HEK293 (cell line): ENCODE results near the gene CENPH.

Experiments used
- CTCF ChIA-PET: fragments of 350-600 bp; formaldehyde crosslinking; extraction: SDS; loops from one replicate; lab custom pipeline; 2021; ENCODE audit warnings: antibody characterized with exemption; lab: Yijun Ruan, JAX
- POLR2A ChIA-PET: fragments of 300-600 bp; formaldehyde crosslinking; extraction: SDS; loops from one replicate; lab custom pipeline; 2020; ENCODE audit warnings: antibody characterized with exemption, inconsistent platforms; lab: Yijun Ruan, JAX
- H3K27ac ChIP-seq: fragments of 200-500 bp; sonication (Bioruptor generic); 2 replicates; pipeline ENCODE4 v1.5.1; 2014; ENCODE audit warnings: low read depth, low read length, control low read depth, inconsistent platforms; ENCODE audit errors: extremely low read depth
- H3K36me3 ChIP-seq, 2 experiments: fragments of 200-500 bp in 1 of 2; sonication (Bioruptor generic) in 1 of 2; 1 replicate in 1 of 2; 2 replicates in 1 of 2; pipeline ENCODE4 v1.5.1; 2014 to 2017; ENCODE audit warnings: inconsistent platforms in 2 of 2, low read length in 2 of 2; ENCODE audit not compliant: control insufficient read depth in 2 of 2, insufficient read depth in 1 of 2
- H3K4me1 ChIP-seq: fragments of 200-500 bp; sonication (Bioruptor generic); 2 replicates; pipeline ENCODE4 v1.5.1; 2014; ENCODE audit warnings: mild to moderate bottlenecking, low read length, inconsistent platforms; ENCODE audit not compliant: control insufficient read depth, insufficient read depth
- H3K4me3 ChIP-seq: 2 replicates; pipeline ENCODE4 v1.5.1; 2011; ENCODE audit warnings: low read depth, mild to moderate bottlenecking, control low read depth, low read length, moderate library complexity
- H3K9me3 ChIP-seq: fragments of 200-500 bp; sonication (Bioruptor generic); 2 replicates; pipeline ENCODE4 v1.5.1; 2014; ENCODE audit warnings: low read depth, low read length, inconsistent platforms; ENCODE audit not compliant: control insufficient read depth, insufficient read depth
- GLIS1 ChIP-seq: fragments of 450-650 bp; formaldehyde crosslinking; IDR thresholded peaks from 2 replicates; pipeline ENCODE4 v1.5.1; 2016; ENCODE audit warnings: missing biosample characterization, missing genetic modification characterization
- KLF16 ChIP-seq: fragments of 450-650 bp; formaldehyde crosslinking; IDR thresholded peaks from 2 replicates; pipeline ENCODE4 v1.5.1; 2017; ENCODE audit warnings: missing biosample characterization, missing genetic modification characterization
- WT1 ChIP-seq: fragments of 450-650 bp; formaldehyde crosslinking; IDR thresholded peaks from 2 replicates; pipeline ENCODE4 v1.5.1; 2016; ENCODE audit warnings: missing biosample characterization, missing genetic modification characterization
- ZNF138 ChIP-seq: fragments of 450-650 bp; formaldehyde crosslinking; IDR thresholded peaks from 2 replicates; pipeline ENCODE4 v1.5.1; 2016; ENCODE audit warnings: missing biosample characterization, missing genetic modification characterization, borderline replicate concordance
- ZNF335 ChIP-seq: fragments of 450-650 bp; formaldehyde crosslinking; conservative IDR thresholded peaks from 2 replicates; pipeline ENCODE4 v1.5.1; 2016; ENCODE audit warnings: missing biosample characterization, missing genetic modification characterization
- ZNF391 ChIP-seq: fragments of 450-650 bp; formaldehyde crosslinking; IDR thresholded peaks from 2 replicates; pipeline ENCODE4 v1.5.1; 2016; ENCODE audit warnings: low read depth, missing biosample characterization, missing genetic modification characterization, borderline replicate concordance
- ZNF501 ChIP-seq: fragments of 450-650 bp; formaldehyde crosslinking; IDR thresholded peaks from 2 replicates; pipeline ENCODE4 v1.5.1; 2016; ENCODE audit warnings: missing biosample characterization, missing genetic modification characterization
- ZNF530 ChIP-seq: fragments of 450-650 bp; formaldehyde crosslinking; IDR thresholded peaks from 2 replicates; pipeline ENCODE4 v1.5.1; 2016; ENCODE audit warnings: low read depth, missing biosample characterization, missing genetic modification characterization
- ZNF555 ChIP-seq: fragments of 450-650 bp; formaldehyde crosslinking; conservative IDR thresholded peaks from 2 replicates; pipeline ENCODE4 v1.5.1; 2017; ENCODE audit warnings: missing biosample characterization, mild to moderate bottlenecking, missing genetic modification characterization, inconsistent platforms
- TF ChIP-seq, protein P1 (sequence below): fragments of 450-650 bp; formaldehyde crosslinking; conservative IDR thresholded peaks from 2 replicates; pipeline ENCODE4 v1.5.1; 2016; ENCODE audit warnings: low read depth, missing biosample characterization, missing genetic modification characterization
- TF ChIP-seq, protein P2 (sequence below): fragments of 450-650 bp; formaldehyde crosslinking; IDR thresholded peaks from 2 replicates; pipeline ENCODE4 v1.5.1; 2017; ENCODE audit warnings: missing biosample characterization, missing genetic modification characterization
- TF ChIP-seq, protein P3 (sequence below): fragments of 450-650 bp; formaldehyde crosslinking; IDR thresholded peaks from 2 replicates; pipeline ENCODE4 v1.5.1; 2017; ENCODE audit warnings: missing biosample characterization, missing genetic modification characterization
- TF ChIP-seq, protein P4 (sequence below): fragments of 450-650 bp; formaldehyde crosslinking; optimal IDR thresholded peaks from 2 replicates; pipeline ENCODE3; 2016; ENCODE audit warnings: missing biosample characterization, mild to moderate bottlenecking, missing genetic modification characterization

Gene CENPH

DNA sequence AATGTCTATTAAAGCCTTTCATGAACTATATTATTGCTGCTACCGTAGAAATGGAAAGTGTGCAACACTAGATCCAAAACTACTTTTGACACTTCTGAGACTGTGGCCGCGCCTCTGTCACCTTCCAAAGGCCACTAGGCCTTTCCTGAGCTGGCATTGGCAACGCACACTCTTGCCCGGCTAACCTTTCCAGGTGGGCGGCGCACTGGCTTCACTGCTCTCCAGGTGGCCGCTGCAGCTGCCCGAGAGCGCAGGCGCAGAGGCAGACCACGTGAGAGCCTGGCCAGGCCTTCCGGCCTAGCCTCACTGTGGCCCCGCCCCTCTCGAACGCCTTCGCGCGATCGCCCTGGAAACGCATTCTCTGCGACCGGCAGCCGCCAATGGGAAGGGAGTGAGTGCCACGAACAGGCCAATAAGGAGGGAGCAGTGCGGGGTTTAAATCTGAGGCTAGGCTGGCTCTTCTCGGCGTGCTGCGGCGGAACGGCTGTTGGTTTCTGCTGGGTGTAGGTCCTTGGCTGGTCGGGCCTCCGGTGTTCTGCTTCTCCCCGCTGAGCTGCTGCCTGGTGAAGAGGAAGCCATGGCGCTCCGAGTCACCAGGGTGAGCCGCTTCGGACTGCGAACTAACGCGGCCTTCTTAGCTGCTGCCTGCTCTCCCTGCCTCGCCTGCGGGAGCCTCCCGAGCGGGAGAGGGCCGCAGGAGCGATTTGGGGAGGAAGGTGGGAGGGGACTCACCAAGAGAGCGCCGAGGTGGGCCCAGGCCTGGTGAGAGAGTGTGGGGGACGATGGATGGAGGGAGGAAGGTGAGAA is 22.5 kb upstream of the CENPH start, which contains the start of gene CCNB1 (continued):
- TF ChIP-seq, protein P1, sequence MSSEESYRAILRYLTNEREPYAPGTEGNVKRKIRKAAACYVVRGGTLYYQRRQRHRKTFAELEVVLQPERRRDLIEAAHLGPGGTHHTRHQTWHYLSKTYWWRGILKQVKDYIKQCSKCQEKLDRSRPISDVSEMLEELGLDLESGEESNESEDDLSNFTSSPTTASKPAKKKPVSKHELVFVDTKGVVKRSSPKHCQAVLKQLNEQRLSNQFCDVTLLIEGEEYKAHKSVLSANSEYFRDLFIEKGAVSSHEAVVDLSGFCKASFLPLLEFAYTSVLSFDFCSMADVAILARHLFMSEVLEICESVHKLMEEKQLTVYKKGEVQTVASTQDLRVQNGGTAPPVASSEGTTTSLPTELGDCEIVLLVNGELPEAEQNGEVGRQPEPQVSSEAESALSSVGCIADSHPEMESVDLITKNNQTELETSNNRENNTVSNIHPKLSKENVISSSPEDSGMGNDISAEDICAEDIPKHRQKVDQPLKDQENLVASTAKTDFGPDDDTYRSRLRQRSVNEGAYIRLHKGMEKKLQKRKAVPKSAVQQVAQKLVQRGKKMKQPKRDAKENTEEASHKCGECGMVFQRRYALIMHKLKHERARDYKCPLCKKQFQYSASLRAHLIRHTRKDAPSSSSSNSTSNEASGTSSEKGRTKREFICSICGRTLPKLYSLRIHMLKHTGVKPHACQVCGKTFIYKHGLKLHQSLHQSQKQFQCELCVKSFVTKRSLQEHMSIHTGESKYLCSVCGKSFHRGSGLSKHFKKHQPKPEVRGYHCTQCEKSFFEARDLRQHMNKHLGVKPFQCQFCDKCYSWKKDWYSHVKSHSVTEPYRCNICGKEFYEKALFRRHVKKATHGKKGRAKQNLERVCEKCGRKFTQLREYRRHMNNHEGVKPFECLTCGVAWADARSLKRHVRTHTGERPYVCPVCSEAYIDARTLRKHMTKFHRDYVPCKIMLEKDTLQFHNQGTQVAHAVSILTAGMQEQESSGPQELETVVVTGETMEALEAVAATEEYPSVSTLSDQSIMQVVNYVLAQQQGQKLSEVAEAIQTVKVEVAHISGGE (tag by site-specific recombination): no peak; the same call in 1 of the 2 replicates
- TF ChIP-seq ZNF138 (tag by site-specific recombination) (no peak), GLIS1 (peak; percentile 76), KLF16 (tag by site-specific recombination) (0 out of 2 replicates have a peak, but pooled peaks have one; percentile 18), ZNF530 (tag by site-specific recombination) (no peak)
- TF ChIP-seq, protein P2, sequence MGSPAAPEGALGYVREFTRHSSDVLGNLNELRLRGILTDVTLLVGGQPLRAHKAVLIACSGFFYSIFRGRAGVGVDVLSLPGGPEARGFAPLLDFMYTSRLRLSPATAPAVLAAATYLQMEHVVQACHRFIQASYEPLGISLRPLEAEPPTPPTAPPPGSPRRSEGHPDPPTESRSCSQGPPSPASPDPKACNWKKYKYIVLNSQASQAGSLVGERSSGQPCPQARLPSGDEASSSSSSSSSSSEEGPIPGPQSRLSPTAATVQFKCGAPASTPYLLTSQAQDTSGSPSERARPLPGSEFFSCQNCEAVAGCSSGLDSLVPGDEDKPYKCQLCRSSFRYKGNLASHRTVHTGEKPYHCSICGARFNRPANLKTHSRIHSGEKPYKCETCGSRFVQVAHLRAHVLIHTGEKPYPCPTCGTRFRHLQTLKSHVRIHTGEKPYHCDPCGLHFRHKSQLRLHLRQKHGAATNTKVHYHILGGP: no peak
- TF ChIP-seq, protein P3, sequence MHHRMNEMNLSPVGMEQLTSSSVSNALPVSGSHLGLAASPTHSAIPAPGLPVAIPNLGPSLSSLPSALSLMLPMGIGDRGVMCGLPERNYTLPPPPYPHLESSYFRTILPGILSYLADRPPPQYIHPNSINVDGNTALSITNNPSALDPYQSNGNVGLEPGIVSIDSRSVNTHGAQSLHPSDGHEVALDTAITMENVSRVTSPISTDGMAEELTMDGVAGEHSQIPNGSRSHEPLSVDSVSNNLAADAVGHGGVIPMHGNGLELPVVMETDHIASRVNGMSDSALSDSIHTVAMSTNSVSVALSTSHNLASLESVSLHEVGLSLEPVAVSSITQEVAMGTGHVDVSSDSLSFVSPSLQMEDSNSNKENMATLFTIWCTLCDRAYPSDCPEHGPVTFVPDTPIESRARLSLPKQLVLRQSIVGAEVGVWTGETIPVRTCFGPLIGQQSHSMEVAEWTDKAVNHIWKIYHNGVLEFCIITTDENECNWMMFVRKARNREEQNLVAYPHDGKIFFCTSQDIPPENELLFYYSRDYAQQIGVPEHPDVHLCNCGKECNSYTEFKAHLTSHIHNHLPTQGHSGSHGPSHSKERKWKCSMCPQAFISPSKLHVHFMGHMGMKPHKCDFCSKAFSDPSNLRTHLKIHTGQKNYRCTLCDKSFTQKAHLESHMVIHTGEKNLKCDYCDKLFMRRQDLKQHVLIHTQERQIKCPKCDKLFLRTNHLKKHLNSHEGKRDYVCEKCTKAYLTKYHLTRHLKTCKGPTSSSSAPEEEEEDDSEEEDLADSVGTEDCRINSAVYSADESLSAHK (tag by site-specific recombination): no peak

DNA sequence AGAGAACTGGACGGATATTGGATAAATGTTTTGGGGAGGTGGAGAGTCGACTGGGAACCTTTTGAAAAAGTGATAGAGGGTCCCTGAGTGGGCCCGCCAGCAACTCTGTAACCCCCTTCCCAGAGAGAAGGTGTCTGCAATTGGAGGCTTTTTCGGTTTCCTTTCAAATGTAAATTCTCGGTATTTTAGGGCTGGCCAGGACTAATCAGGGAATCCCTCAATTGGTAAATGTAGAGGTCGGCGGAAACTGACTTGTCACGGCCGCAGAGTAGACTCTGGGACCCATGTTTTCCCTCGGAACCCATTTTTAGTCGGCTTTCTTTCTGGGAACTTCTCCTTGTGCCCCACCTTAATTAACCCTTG is 21.9 kb upstream of the CENPH start:
- CTCF ChIA-PET: no interaction called here
- Histone ChIP-seq H3K27ac (peak overlapping the region; percentile 81), H3K4me1 (peaks cover 2% of the 10 kb centered on the region; the same call in 1 of the 2 replicates), H3K36me3 (peaks cover 32 to 48% of the 10 kb centered on the region in 2 experiments), H3K9me3 (no peaks in the 10 kb centered on the region), H3K4me3 (peak overlapping the region; percentile 99)
- 0 out of 2 replicates have a peak, but pooled peaks have one; percentile 1 for TF ChIP-seq ZNF391 (tag by site-specific recombination)
- peak; percentile 22 for TF ChIP-seq ZNF335 (tag by site-specific recombination)
- peak; percentile 8; the same call in 1 of the 2 replicates for TF ChIP-seq WT1
- TF ChIP-seq, protein P1 (tag by site-specific recombination): peak; percentile 37
- TF ChIP-seq ZNF501 (tag by site-specific recombination): peak; percentile 8; the same call in 1 of the 2 replicates
- TF ChIP-seq ZNF555: no peak
- TF ChIP-seq, protein P4, sequence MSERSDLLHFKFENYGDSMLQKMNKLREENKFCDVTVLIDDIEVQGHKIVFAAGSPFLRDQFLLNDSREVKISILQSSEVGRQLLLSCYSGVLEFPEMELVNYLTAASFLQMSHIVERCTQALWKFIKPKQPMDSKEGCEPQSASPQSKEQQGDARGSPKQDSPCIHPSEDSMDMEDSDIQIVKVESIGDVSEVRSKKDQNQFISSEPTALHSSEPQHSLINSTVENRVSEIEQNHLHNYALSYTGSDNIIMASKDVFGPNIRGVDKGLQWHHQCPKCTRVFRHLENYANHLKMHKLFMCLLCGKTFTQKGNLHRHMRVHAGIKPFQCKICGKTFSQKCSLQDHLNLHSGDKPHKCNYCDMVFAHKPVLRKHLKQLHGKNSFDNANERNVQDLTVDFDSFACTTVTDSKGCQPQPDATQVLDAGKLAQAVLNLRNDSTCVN (tag by site-specific recombination): no peak
- POLR2A ChIA-PET: interaction anchor here (0.9 to 2.1 kb wide), 5 partner anchors 10 to 74 kb away, joined by 3 to 13 read pairs (median 8); partner anchors contain the start of genes CENPH and SLC30A5
